Measurements from ENCODE around the gene SYNPR. TPM values are rescaled to one million over a fixed set of nuclear protein-coding genes. Genes with fewer than 3 reads are reported as not detected.

Gene SYNPR
- total RNA-seq, 1 donor from 2014 or later, result not detected

DNA sequence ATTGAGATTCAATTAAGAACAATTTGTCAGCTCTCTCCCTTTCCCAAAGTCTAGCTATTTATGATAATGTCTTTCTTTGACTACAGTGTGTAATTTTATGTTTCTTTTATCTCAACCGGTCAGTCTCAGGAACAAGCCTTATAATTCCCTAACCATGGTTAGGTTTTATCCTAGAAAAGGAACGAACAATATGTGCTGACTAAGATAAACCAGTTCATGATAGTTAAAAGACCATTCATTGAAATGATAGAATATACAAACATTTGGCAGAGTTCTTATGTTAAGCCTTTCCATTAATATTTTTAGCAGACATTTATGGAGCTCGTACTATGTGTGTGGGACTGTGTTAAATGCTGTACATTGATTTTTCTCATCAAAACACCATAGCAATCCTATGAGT lies 106.3 kb downstream of the SYNPR start:
- DNase-seq (ENCODE audit: low spot score), result no peak

GRCh38 chr3:63385629-63386028 lies 107.5 kb downstream of the SYNPR start:
- DNase-seq (ENCODE audit: low spot score), result no peak

GRCh38 chr3:63386568-63386967 lies 108.5 kb downstream of the SYNPR start:
- no peak for DNase-seq (ENCODE audit: low spot score)

- no peak for DNase-seq (ENCODE audit: low spot score)
These were observed 109.5 kb downstream of the SYNPR start for GRCh38 chr3:63387568-63387967.

DNA sequence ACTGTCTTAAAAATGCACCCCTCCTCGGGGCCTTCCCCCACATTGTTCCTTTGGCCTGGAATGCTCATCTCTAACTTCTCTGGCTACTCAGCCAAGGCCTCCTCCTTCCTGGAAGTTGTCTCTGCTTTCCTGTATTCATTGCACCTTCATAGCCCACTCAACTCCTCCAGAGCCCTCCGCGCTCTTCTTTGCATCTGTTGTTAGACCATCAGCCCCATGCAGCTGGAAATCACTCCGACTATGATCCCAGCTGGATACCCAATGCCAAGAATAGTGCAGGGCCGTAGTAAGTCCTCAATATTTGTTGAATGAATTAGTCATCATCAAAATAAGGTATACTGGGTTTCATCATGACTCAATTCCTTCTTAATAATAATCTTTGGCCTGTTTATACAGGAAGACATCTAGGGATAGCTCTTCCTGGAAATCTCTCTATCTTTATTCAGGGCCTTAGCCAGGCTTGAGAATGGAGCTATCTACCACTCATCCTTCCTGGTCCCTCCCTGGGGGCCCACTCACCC lies 112.7 kb downstream of the SYNPR start:
- DNase-seq (ENCODE audit: low spot score), result no peak

DNA sequence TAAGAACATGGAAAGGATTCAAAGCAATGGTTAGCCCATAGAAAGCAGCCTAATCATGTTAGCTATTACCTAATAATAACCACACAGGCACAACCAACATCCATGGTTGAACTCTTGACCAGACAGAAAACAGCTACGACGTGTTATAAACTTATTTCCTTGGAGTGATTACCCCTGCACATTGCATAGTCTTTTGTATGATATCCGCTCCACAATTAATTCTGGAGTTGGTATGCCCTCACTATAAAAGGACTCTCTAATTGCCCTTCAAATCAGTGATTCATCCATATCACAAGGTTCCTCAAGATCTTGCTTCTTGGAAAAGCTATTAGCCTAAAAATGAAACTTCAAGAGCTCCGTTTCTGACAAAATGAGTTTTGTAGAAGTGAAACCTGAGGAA lies 117.9 kb downstream of the SYNPR start:
- DNase-seq (ENCODE audit: low spot score), result no peak

- DNase-seq (ENCODE audit: low spot score), result no peak
These were observed 122.2 kb downstream of the SYNPR start for GRCh38 chr3:63400246-63400860.

DNA sequence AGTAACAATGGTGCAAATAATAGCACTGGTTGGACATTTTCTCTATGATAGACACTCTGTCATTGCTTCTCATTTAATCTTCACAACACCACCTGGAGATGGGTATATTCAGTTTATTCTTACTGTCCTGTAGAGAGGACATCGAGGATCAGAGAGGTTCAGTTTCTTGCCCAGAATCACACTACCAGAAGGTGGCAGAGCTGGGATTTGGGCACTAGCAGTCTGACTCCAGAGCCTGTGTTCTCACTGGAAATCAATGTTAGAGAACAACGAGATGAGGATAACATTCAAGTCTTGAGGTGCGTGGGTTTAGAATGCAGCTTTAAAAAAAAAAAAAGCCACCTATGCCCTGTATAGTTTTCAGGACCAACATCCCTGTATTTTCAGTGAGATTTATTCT lies 127.8 kb downstream of the SYNPR start:
- no peak for DNase-seq (ENCODE audit: low spot score)

DNA sequence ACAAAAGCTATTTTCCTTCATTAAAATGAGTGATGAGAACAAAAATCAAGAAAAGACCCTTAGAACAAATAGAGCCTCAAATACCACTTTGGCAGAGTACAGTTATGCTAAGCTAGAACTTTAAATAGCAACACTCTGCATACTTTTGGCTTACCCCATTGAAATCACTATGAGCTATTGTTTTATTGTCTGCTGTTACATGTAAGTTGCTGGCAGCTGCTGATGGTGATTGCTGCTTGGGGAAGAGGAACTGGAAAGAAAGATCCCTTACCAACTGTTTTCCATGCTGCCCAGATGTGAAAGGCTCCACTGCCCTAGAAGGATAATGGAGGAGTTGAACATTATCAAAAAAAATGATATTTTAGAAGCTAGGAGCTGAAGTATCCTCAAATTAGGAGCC lies 135.4 kb downstream of the SYNPR start:
- no peak for DNase-seq (ENCODE audit: low spot score)

GRCh38 chr3:63414607-63415006 lies 136.5 kb downstream of the SYNPR start:
- no peak for DNase-seq (ENCODE audit: low spot score)

- DNase-seq (ENCODE audit: low spot score), result no peak
These were observed 151.8 kb downstream of the SYNPR start for GRCh38 chr3:63429905-63430304.

DNA sequence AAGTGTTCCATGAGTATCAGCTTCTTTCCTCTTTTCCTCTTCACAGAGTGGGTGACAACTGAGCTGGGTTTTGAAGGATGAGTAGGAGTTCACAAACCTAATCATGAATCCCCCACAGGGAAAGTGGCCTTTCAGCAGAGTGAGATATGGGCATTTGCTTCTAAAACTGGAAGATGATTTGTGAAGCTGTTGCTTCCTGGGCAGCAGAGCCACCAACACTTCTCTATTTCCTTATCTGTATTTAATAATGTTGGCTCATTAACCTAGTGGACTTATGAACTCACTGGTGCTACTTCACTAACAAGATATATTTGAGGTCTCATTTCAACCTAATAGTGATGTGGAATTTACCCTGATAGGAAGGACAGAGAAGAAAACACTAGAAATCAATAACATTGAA lies 152.8 kb downstream of the SYNPR start:
- no peak for DNase-seq (ENCODE audit: low spot score)

GRCh38 chr3:63437858-63438257 lies 159.8 kb downstream of the SYNPR start:
- DNase-seq (ENCODE audit: low spot score), result no peak

DNA sequence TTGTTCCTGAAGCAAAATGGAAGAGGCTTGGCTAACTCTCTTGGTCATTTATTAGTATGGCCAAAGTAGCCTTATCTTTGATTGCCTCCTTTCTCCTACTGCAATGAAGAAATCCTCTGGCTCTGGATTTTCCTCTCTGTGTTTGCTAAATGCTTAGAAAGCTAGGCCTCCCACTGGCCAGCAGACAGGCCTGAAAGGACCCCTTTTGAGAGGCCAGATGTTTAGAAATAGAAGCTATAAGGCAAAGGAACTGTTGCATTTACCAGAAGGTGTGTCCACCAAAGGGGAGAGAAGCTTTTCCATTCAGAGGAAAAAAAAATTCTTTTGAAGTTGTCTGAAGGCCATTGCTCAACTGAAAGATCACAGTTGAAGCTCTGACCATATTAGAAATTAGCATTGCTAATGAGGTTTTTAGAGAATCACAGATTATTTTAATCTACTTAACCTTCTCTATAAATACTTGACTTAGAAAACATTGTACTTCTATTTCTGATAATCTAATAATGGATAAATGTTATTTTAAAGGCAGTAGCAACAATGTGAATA lies 160.8 kb downstream of the SYNPR start:
- no peak for DNase-seq (ENCODE audit: low spot score)

DNA sequence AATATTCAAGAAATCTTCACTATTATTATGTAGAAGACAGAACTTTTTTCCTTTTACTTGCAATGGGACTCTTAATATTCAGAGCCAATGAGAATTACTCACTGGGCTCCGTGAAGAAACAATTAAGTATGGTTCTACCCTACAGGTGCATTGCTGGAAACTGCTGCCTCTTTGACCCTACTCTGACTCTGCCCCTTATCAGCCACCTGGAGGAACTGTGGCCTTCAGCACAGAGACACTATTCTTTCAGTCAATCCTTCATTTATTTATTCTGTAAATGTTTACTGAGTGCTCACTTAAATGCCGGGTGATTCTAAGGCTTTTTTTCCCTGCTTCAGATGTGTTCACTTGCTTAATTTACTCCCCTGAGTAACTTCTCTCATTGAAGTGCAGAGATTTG lies 163.2 kb downstream of the SYNPR start:
- no peak for DNase-seq (ENCODE audit: low spot score)

DNA sequence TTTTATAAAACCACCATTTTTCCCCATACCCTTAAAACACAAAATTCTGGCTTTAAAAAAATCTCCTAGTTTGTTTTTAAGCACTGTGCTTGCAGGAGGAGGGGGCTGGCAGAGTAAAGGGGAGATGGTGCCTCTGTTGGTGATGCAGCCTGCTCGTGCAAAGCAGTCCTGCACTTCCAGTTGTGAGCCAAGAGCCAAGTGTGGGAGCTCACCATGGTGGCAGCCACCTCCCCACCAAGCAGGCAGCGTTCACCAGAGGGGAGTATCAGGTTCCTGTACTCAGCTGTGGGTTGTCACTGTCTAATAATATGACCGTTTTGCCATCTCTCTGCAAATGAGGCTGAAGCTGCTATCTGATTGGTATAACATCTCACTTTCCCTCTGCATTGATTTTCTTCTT lies 164.8 kb downstream of the SYNPR start:
- no peak for DNase-seq (ENCODE audit: low spot score)

DNA sequence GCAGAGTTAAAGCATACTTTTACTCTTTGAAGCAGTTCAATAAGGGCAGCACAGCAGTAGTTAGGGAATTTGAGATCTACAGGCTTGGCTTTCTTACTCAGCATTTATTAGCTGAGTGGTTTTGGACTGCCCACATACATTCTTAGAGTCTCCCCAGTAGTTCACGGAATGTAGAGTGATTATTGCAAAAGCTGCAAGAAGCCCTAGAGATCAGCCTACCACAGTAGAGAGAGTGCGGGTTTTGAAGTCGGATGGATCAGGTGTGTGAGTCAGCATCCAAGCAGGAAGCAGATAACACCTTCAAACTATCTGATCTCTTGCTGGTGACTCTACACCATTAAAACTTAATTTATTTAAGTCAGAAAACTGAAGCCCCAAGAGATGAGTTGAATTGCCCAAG lies 171.9 kb downstream of the SYNPR start:
- no peak for DNase-seq (ENCODE audit: low spot score)

DNA sequence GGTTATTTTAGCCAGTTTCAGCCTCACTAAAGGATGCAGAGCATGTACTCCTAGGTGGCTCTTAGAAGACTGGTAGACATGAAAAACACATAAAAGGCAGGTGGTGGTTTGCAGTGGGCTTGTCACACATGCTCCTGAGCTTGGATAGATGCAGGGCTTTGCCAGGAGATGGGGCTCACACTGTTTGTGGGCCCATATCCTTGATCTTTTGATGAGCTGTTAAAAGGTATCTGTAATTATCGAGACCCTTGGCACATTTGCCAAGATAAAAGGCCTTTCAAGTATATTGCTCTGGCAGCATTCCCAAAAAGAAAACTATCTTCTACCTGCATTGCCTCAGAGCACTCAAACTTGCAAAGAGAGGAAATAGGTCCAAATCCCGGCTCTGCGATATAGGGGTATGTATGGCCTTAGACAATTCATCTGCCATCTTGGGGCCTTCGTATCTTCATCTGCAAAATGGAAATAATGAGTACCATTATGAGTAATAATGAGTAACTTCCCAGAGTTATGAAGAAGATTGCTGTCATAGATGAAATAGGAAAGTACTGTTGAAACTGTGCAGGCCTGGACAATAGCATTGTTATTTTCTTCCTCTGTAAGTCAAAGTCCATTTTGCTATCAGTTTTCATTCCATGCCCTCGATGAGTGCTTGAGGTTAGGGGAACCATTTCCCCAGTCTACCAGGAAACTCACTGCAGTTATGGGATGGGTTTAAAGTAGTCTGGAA lies 172.7 kb downstream of the SYNPR start:
- peak; percentile 16 for DNase-seq (ENCODE audit: low spot score)

- no peak for DNase-seq (ENCODE audit: low spot score)
These were observed 178.8 kb downstream of the SYNPR start for GRCh38 chr3:63456901-63457300.

DNA sequence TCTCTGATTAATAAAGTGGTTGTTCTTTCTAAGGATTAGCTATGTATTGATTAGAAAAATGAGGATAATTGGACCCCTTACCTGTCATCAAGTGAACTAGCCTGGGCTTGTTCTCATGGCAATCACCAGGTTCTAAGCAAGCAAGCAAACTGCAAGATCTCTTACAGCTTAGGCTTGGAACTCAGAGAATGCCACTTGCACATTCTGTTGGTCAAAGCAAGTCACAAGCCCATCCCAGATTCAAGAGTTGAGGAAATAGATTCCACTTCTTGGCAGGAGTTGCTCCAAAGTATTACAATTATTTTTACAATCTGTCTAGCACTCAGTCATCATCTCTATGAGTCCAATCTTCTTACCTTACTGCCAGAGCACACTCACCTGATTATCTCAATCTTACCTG lies 180.3 kb downstream of the SYNPR start:
- no peak for DNase-seq (ENCODE audit: low spot score)

DNA sequence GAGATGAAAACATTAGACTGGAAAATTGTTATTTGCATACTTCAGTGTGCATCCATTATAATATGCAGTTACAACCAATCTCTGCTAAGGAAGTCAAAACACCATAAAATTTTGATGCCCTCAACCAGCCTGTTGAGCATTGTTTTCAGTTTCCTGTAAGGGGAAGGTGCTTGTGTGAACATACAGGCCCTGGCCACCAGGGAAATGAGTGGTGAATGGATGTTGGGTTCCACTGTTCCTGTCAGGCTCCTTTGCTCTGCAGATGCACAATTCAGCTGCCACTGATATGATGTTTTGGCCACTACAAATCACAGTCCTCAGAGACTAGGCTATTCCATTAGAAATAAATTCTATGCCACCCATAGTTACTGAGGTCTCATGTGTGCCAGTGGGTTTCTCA lies 184.6 kb downstream of the SYNPR start:
- no peak for DNase-seq (ENCODE audit: low spot score)

DNA sequence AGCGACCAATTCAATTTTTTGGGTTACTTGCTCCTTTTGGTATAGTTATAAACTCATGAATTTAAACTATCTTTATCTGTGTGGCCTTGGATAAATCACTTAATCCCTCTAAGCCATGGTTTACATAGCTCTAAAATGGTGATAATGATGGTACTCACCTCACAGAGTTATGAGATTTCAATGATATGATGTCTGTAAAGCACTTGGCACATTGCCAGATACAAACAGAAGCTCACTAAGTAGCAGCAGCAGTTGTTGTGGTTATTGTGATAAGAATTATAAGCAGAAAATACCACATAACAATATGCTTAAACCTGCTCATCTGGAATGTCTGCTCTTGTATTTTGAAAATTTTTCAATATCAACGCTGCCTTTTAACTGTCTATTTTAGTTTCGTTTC lies 189.3 kb downstream of the SYNPR start:
- DNase-seq (ENCODE audit: low spot score), result no peak

GRCh38 chr3:63470745-63471144 lies 192.6 kb downstream of the SYNPR start:
- no peak for DNase-seq (ENCODE audit: low spot score)
